Gastrocnemius medialis (tissue), 4 donors: ENCODE results near the gene SIN3B.

Experiments
- POLR2A ChIP-seq, 2 donors: fragments of 450-650 bp; IDR thresholded peaks; one replicate each; pipeline ENCODE4 v1.6.1; 2017; ENCODE audit warnings: antibody characterized with exemption in 2 of 2, mild to moderate bottlenecking in 2 of 2, moderate library complexity in 2 of 2
- TF ChIP-seq, protein P1 (sequence below), 5 experiments: fragments of 450-650 bp in 3 of 5; fragments of 200-600 bp in 2 of 5; sonication (generic) in 2 of 5; IDR thresholded peaks in 4 of 5; conservative IDR thresholded peaks in 1 of 5; 1 replicate in 4 of 5; 2 replicates in 1 of 5; pipeline ENCODE4 v1.5.1; 2016 to 2019; ENCODE audit warnings: antibody characterized with exemption in 5 of 5, mild to moderate bottlenecking in 3 of 5, moderate library complexity in 3 of 5

GRCh38 chr19:16894080-16894479, 64.9 kb downstream of the SIN3B start:
- TF ChIP-seq POLR2A (IDR thresholded peaks at IDR 0.05) = no peak
- TF ChIP-seq, protein P1, sequence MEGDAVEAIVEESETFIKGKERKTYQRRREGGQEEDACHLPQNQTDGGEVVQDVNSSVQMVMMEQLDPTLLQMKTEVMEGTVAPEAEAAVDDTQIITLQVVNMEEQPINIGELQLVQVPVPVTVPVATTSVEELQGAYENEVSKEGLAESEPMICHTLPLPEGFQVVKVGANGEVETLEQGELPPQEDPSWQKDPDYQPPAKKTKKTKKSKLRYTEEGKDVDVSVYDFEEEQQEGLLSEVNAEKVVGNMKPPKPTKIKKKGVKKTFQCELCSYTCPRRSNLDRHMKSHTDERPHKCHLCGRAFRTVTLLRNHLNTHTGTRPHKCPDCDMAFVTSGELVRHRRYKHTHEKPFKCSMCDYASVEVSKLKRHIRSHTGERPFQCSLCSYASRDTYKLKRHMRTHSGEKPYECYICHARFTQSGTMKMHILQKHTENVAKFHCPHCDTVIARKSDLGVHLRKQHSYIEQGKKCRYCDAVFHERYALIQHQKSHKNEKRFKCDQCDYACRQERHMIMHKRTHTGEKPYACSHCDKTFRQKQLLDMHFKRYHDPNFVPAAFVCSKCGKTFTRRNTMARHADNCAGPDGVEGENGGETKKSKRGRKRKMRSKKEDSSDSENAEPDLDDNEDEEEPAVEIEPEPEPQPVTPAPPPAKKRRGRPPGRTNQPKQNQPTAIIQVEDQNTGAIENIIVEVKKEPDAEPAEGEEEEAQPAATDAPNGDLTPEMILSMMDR (IDR thresholded peaks at IDR 0.05 in 4 of 5, conservative IDR thresholded peaks at IDR 0.05 in 1 of 5) = no peak
